Dendritic cell treated with granulocyte-macrophage colony-stimulating factor and Interleukin-4, amounts not matched to agents 40 ng/mL and 50 ng/mL, for 4 days (primary cell): ENCODE results near the gene MSANTD7.

ENCODE experiments used
- H3K27ac Mint-ChIP-seq: one replicate; pipeline ENCODE4 v1.8.0; 2022; ENCODE audit warnings: mild to moderate bottlenecking, mixed read lengths
- H3K27me3 Mint-ChIP-seq: one replicate; pipeline ENCODE4 v1.8.0; 2022; ENCODE audit warnings: mild to moderate bottlenecking, mixed read lengths
- H3K36me3 Mint-ChIP-seq: one replicate; pipeline ENCODE4 v1.8.0; 2022; ENCODE audit warnings: low read depth, mixed read lengths
- H3K4me1 Mint-ChIP-seq: one replicate; pipeline ENCODE4 v1.8.0; 2022; ENCODE audit warnings: low read depth, mixed read lengths
- H3K4me3 Mint-ChIP-seq: one replicate; pipeline ENCODE4 v1.8.0; 2022; ENCODE audit warnings: mild to moderate bottlenecking, moderate library complexity, mixed read lengths
- H3K9me3 Mint-ChIP-seq: one replicate; pipeline ENCODE4 v1.8.0; 2022; ENCODE audit warnings: mixed read lengths
- intact Hi-C: fragments of 100-400 bp; cut with micrococcal nuclease; formaldehyde crosslinking; loops from one replicate; pipeline ENCODE4 v1.15.0; 2022

Gene MSANTD7

DNA sequence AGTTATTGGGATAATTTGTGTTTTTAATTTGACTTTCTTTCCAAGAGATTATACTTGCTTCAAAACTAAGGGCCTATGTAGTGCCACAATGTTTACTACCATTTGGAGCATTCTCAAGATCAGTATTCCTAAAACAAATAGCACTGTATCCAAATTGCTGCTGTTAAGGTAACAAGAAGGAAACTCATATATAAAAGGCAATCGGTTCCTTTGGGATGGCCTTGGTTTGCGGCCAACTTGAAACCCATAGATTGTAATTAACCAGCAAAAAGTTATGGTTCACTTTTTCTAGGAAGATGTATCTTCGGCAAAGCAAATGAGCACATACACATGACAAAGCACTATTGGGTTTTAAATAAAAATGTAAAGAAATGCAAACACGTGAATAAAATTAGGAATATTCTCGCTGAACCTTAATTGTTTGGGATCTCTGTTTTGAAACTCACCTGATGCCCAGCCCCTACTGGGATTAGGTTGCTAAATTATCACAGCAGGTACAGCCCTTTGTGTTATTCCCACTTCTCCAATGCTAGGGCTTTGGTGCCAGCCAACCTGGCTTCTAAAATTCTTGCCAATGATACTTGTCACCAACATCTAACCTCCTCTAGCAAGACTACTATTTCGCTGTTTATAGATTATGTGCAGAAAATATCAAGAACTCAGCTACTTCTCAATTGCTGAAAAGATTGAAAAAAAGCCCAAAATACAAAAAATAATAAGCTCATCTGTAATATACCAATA lies 16.3 kb upstream of the MSANTD7 start:
- Mint-ChIP-seq H3K27ac (no peak overlapping the region), H3K27me3 (no peaks in the 10 kb centered on the region), H3K4me3 (no peak overlapping the region), H3K9me3 (peaks cover 23% of the 10 kb centered on the region), H3K4me1 (peaks cover 15% of the 10 kb centered on the region), H3K36me3 (no peaks in the 10 kb centered on the region)
- intact Hi-C loops = no loop called here

DNA sequence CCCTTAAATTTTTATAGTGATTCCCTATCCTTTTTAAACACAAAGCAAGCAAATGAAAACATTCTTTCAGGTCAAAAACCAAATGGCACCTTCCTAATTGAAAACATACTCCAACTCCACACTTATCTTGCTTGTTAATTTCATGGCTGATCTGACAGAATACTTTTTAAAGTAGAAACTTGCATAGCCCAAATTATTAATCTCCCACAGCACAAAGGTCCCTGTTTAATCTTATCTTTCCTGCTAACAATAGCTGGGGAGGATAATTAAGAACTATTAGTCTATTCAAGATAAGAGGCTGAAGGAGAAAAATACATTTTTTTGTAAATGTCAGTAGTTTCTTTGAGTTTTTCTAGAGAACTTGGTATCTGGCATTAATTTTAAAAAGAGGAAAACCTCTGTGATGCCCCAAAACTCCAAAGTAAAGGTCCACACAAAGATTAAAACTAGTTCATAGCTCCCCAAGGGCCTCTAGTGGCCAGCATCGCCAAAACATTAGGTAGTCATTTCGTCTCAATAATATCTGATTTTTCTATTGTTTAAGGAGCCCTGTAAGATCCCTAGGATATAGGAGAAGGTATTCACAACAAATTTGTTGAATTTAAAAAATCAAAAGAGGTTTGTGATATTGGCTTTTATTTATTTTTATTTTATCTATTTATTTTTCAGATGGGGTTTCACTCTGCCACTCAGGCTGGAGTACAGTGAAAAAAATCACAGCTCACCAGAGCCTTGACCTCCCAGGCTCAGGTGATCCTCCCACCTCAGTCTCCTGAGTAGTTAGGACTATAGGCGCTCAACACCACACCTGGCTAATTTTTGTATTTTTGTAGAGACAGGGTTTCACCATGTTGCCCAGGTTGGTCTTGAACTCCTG lies 15.0 kb upstream of the MSANTD7 start:
- H3K4me3 Mint-ChIP-seq = no peak overlapping the region
- H3K27ac Mint-ChIP-seq = no peak overlapping the region
- no peaks in the 10 kb centered on the region for H3K36me3 Mint-ChIP-seq
- H3K9me3 Mint-ChIP-seq = peaks cover 23% of the 10 kb centered on the region
- peaks cover 20% of the 10 kb centered on the region for H3K4me1 Mint-ChIP-seq
- intact Hi-C loops = loop anchor here (1.0 kb wide), 2 partner anchors 286 to 324 kb away; no protein-coding TSS in a partner anchor
- no peaks in the 10 kb centered on the region for H3K27me3 Mint-ChIP-seq

DNA sequence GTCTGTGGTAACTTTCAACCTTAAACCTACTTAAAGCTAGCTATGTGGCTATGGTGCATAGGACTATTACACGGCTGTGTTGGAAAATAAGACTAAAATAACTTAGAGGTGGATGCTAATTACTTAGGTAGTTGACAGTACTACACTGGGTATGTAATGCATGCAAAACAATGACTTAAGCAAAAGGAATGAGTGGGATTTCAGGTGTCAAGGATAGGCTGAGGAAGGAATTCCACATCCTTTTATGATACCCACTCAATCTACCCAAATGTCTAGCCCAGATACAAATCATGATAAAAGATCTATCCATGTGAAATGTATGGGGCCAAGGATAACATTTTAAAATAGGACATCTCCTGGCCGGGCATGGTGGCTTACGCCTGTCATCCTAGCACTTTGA lies 14.1 kb upstream of the MSANTD7 start:
- Mint-ChIP-seq H3K27ac (no peak overlapping the region), H3K27me3 (no peaks in the 10 kb centered on the region), H3K9me3 (peaks cover 23% of the 10 kb centered on the region), H3K4me3 (no peak overlapping the region), H3K36me3 (no peaks in the 10 kb centered on the region), H3K4me1 (peaks cover 20% of the 10 kb centered on the region)
- intact Hi-C loops = loop anchor here (1.0 kb wide), 2 partner anchors 287 to 325 kb away; no protein-coding TSS in a partner anchor

DNA sequence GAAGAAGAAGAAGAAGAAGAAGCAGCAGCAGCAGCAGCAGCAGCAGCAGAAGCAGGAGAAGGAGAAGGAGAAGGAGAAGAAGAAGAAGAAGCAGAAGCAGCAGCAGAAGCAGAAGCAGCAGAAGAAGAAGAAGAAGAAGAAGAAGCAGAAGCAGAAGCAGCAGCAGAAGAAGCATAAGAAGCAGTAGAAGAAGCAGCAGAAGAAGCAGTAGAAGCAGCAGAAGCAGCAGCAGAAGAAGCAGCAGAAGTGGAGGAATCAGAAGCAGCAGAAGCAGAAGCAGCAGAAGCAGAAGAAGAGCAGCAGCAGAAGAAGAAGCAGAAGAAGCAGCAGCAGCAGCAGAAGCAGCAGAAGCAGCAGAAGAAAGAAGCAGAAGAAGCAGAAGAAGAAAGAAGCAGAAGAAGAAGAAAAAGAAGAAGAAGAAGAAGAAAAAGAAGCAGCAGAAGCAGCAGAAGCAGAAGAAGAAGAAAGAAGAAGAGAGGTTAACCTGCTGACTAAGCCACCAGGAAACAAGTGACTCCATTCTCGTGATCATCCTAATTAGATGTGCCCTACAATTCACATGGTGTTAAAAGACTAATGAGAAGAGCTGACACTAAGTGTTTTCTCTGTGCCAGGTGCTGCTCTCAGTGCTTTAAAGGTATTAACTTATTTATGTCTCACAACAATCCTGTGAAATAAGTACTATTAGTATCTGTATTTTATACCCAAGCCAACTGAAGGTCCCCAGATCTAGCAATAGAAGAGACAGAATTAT lies 11.9 kb upstream of the MSANTD7 start:
- peak overlapping the region; percentile 74 for H3K27ac Mint-ChIP-seq
- peaks cover 14% of the 10 kb centered on the region for H3K9me3 Mint-ChIP-seq
- no peaks in the 10 kb centered on the region for H3K36me3 Mint-ChIP-seq
- peaks cover 15% of the 10 kb centered on the region for H3K4me1 Mint-ChIP-seq
- intact Hi-C loops = no loop called here
- no peak overlapping the region for H3K4me3 Mint-ChIP-seq
- no peaks in the 10 kb centered on the region for H3K27me3 Mint-ChIP-seq

DNA sequence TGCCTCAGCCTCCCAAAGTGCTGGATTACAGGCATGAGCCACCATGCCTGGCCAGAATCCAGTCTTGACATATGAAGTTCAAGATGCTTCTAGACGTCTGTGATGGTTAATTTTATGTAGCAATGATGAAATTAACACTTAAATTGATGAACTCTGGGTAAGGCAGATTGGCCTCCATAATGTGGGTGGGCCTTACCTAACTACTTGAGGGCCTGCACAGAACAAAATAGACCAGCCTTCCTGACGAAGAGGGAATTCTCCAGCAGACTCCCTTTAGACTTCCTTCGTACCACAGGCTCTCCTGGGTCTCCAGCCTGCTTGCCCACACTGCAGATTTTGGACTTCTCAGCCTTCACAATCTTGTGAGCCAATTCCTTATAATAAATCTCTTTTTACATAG lies 5.0 kb upstream of the MSANTD7 start:
- H3K27ac Mint-ChIP-seq = no peak overlapping the region
- H3K9me3 Mint-ChIP-seq = no peaks in the 10 kb centered on the region
- H3K27me3 Mint-ChIP-seq = no peaks in the 10 kb centered on the region
- no peaks in the 10 kb centered on the region for H3K4me1 Mint-ChIP-seq
- intact Hi-C loops = no loop called here
- no peak overlapping the region for H3K4me3 Mint-ChIP-seq
- H3K36me3 Mint-ChIP-seq = peaks cover 2% of the 10 kb centered on the region

DNA sequence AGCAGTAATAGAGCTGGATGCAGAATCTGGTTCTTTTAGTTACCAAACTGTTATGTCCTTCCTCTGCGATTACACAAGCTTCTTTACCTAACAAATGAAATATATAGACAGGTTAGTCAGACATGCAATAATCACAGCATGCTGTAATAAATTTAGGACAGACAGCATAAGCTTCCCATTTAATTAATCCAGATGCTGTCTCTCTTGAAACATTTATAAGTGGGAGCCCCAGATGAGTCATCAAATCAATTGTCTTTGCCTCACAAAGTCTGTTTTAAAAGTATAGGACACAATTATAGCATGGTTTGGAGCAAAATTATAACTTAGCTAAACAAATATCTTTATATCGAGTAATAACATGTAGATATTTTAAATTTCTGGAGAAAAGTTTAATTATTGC lies 1.9 kb upstream of the MSANTD7 start:
- no peak overlapping the region for H3K27ac Mint-ChIP-seq

DNA sequence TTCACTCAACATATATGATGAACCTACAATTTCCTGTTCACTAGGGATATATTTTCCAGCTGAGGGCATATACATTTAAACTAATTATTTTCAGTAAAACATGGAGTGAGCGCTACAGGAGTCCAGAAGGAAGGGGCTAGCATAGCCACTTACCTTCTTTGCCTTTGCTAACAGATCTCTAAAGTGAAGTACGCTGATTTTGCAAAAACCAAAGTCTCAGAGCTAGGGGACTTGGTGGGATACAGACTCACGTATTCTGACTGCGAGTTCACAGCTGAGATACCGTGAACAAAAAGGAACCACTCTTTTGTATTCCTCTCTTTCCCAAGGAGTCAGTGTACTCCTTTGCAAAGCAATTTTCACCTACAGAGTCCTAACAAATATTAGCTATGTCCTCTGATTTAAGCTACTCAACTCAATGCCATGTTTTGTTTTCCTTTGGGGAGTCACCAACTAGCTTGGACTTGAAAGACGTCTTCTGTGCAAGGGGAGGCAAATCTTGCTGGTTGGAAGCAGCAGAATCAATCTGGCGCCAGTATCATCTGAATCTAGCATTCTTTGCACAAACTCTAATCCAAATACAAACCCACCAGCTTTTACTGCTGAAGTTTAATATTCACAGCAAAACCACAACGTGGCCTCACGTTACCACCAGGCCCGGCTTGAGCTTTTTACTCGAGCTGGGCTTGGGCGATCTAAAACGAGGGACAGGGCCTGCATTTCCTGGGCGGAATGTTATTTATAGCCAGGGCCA lies 926 bp upstream of the MSANTD7 start:
- Mint-ChIP-seq H3K4me1 (peaks cover 8% of the 10 kb centered on the region), H3K4me3 (peak overlapping the region; percentile 96), H3K27me3 (no peaks in the 10 kb centered on the region), H3K27ac (peak overlapping the region; percentile 95), H3K9me3 (no peaks in the 10 kb centered on the region), H3K36me3 (peaks cover 29% of the 10 kb centered on the region)
- intact Hi-C loops = loop anchor here (5.0 kb wide), 2 partner anchors 260 to 300 kb away; partner anchors contain the start of gene RPP38

More for the DNA sequence above, 1.9 kb upstream of the MSANTD7 start:
- no peaks in the 10 kb centered on the region for H3K9me3 Mint-ChIP-seq
- peaks cover 8% of the 10 kb centered on the region for H3K4me1 Mint-ChIP-seq
- H3K27me3 Mint-ChIP-seq = no peaks in the 10 kb centered on the region
- peaks cover 19% of the 10 kb centered on the region for H3K36me3 Mint-ChIP-seq
- intact Hi-C loops = loop anchor here (5.0 kb wide), 2 partner anchors 261 to 299 kb away; partner anchors contain the start of gene RPP38
- H3K4me3 Mint-ChIP-seq = no peak overlapping the region

DNA sequence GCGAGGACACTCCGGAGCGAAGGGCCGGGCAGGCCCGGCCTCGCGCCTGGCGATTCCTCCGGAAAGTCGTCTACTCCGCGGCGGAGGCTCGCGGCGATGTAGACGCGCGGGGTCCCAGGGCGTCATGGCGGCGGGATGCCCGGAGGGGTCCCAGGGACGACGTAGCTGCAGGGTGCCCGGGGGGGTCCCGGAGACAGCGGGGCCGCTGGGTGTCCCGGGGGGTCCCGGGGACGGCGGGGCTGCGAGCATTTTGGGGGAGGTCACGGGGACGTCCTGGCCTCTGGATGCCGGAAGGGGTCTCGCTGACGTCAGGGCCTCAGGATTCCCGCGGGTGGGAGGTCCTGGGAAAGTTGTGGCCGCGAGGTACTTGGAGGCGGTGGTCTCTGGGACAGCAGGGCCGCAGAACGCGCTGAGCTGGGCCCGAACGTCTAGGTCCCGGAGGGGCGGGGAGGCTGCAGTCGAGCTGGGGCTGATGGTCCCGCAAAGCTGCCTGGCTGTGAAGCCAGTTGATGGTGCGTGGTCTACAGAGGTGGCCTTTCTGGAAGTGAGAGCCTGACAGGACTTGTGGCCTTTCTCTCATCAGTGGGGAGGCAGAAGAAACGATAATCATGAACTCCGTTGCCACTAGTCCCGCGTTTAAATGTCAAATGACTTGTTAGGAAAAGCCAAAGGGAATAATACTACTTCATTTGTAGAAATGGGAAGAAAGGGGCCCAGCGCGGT lies 637 bp downstream of the MSANTD7 start:
- intact Hi-C loops = loop anchor here (1.0 to 5.0 kb wide), 5 partner anchors 40 to 330 kb away; partner anchors contain the start of genes NMT2, RPP38 and SUV39H2
- peak overlapping the region; percentile 96 for H3K4me3 Mint-ChIP-seq
- H3K9me3 Mint-ChIP-seq = no peaks in the 10 kb centered on the region
- peaks cover 45% of the 10 kb centered on the region for H3K36me3 Mint-ChIP-seq
- H3K27me3 Mint-ChIP-seq = no peaks in the 10 kb centered on the region
- H3K27ac Mint-ChIP-seq = peak overlapping the region; percentile 95
- peaks cover 8% of the 10 kb centered on the region for H3K4me1 Mint-ChIP-seq

DNA sequence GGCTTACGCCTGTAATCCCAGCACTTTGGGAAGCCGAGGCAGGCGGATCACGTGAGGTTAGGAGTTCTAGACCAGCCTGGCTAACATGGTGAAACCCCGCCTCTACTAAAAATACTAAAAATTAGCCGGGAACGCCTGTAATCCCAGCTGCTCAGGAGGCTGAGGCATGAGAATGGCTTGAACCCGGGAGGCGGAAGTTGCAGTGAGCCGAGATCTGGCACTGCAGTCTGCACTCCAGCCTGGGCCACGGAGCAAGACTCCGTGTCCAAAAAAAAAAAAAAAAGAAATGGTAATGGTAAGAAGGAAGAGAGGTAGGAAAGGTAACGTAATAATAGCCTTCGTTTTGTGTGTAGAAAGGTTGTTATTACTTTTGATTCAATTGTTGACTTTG lies 1.2 kb downstream of the MSANTD7 start:
- peaks cover 50% of the 10 kb centered on the region for H3K36me3 Mint-ChIP-seq
- H3K4me1 Mint-ChIP-seq = peaks cover 8% of the 10 kb centered on the region
- H3K27me3 Mint-ChIP-seq = no peaks in the 10 kb centered on the region
- H3K27ac Mint-ChIP-seq = peak overlapping the region; percentile 95
- no peaks in the 10 kb centered on the region for H3K9me3 Mint-ChIP-seq
- intact Hi-C loops = loop anchor here (2.0 to 5.0 kb wide), 4 partner anchors 234 to 330 kb away; partner anchors contain the start of genes NMT2 and RPP38
- peak overlapping the region; percentile 96 for H3K4me3 Mint-ChIP-seq

DNA sequence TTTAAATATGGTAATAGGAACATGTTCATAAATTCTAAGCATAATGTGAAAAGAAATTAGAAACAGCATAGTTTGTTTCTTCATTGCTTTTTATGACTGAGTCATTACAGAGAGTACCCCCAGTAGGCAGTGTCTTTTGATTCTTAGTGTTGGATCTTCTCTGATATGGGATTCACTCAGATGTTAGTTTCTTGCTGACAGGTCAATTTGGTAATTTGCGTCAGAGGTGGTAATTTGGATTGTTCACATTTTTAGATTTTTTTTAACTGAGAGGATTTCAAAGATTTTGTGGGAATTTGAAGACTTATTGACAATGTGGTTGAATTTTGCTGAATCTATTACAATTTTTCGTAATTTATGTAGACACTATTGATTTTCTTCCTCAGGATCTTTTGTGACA lies 2.1 kb downstream of the MSANTD7 start:
- Mint-ChIP-seq H3K9me3 (no peaks in the 10 kb centered on the region), H3K27me3 (no peaks in the 10 kb centered on the region), H3K4me3 (no peak overlapping the region), H3K27ac (no peak overlapping the region), H3K4me1 (peaks cover 8% of the 10 kb centered on the region), H3K36me3 (peaks cover 59% of the 10 kb centered on the region)
- intact Hi-C loops = loop anchor here (5.0 kb wide), 1 partner anchor 112 kb away; the partner anchor contains the start of gene DCLRE1C

DNA sequence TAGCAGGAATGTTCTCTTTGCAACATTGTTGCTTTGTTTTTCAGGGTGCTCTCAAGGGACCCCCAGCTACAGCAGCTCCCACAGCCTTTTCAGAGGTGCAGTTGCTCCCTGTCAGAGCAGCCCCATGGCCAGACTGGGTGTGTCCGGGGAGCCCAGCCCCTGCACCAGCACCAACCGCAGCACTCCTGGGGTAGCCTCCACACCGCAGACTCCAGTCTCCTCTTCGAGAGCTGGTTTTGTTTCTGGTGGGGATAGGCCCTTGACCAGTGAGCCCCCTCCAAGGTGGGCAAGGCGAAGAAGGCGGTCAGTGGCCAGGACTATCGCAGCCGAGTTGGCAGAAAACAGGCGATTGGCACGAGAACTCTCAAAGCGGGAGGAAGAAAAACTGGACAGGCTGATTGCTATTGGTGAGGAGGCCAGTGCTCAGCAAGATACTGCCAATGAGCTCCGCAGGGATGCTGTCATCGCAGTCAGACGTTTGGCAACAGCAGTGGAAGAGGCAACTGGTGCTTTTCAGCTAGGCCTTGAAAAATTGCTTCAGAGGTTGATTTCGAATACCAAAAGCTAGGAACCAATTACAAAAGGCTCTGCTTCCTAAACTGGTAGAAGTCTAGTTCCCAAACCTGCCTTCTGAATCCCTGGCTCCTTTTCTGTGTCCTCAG lies 5.4 kb downstream of the MSANTD7 start:
- Mint-ChIP-seq H3K4me3 (no peak overlapping the region), H3K9me3 (no peaks in the 10 kb centered on the region), H3K27ac (no peak overlapping the region), H3K27me3 (no peaks in the 10 kb centered on the region), H3K36me3 (peaks cover 57% of the 10 kb centered on the region), H3K4me1 (peaks cover 8% of the 10 kb centered on the region)
- intact Hi-C loops = loop anchor here (5.0 kb wide), 1 partner anchor 109 kb away; the partner anchor contains the start of gene DCLRE1C

DNA sequence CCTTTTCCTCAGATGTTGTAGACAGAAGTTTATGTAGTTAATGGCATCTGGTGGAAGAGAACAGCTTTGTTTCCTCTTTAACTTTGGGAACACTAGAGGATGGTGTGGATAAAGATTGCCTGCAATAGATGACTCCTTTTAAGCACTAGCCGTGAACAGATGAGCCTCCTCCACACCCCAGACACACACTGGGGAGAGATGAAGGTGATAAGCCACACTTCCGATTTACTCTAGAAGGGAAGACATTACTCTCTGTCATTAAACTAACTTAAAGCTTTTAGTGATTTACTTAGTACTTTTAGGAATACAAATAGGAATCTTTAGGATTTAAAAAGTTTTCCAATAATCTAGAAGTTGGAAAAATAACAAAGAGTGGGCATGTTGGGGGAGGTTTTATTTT lies 6.8 kb downstream of the MSANTD7 start:
- Mint-ChIP-seq H3K27me3 (no peaks in the 10 kb centered on the region), H3K4me3 (no peak overlapping the region), H3K9me3 (no peaks in the 10 kb centered on the region), H3K27ac (no peak overlapping the region), H3K36me3 (peaks cover 60% of the 10 kb centered on the region), H3K4me1 (no peaks in the 10 kb centered on the region)
- intact Hi-C loops = loop anchor here (5.0 kb wide), 1 partner anchor 107 kb away; the partner anchor contains the start of gene DCLRE1C
